HUES6 (cell line): ENCODE measurements around the gene BCLAF1.
"Not testable (repeated sequence)": the region's sequence is repeated elsewhere in the genome, so short reads cannot be mapped to it uniquely, and the experiment has no call there.

Experiments used
- H3K27ac ChIP-seq: 2 replicates; pipeline ENCODE4 v1.7.0; 2013; ENCODE audit warnings: low read depth, mild to moderate bottlenecking, low read length, inconsistent platforms
- H3K27me3 ChIP-seq: 2 replicates; pipeline ENCODE4 v1.6.1; 2013; ENCODE audit warnings: low read length; ENCODE audit not compliant: control insufficient read depth, insufficient read depth
- H3K36me3 ChIP-seq: 2 replicates; pipeline ENCODE4 v1.6.1; 2013; ENCODE audit warnings: low read length; ENCODE audit not compliant: control insufficient read depth, insufficient read depth
- H3K4me1 ChIP-seq: 2 replicates; pipeline ENCODE4 v1.6.1; 2013; ENCODE audit warnings: low read length; ENCODE audit not compliant: control insufficient read depth, insufficient read depth
- H3K4me3 ChIP-seq: 2 replicates; pipeline ENCODE4 v1.5.1; 2013; ENCODE audit warnings: low read depth, low read length
- H3K9ac ChIP-seq: one replicate; pipeline ENCODE4 v1.6.1; 2013; ENCODE audit warnings: mild to moderate bottlenecking, low read length
- H3K9me3 ChIP-seq: 2 replicates; pipeline ENCODE4 v1.6.1; 2013; ENCODE audit warnings: low read depth, low read length; ENCODE audit not compliant: control insufficient read depth, insufficient read depth

The BCLAF1 gene

DNA sequence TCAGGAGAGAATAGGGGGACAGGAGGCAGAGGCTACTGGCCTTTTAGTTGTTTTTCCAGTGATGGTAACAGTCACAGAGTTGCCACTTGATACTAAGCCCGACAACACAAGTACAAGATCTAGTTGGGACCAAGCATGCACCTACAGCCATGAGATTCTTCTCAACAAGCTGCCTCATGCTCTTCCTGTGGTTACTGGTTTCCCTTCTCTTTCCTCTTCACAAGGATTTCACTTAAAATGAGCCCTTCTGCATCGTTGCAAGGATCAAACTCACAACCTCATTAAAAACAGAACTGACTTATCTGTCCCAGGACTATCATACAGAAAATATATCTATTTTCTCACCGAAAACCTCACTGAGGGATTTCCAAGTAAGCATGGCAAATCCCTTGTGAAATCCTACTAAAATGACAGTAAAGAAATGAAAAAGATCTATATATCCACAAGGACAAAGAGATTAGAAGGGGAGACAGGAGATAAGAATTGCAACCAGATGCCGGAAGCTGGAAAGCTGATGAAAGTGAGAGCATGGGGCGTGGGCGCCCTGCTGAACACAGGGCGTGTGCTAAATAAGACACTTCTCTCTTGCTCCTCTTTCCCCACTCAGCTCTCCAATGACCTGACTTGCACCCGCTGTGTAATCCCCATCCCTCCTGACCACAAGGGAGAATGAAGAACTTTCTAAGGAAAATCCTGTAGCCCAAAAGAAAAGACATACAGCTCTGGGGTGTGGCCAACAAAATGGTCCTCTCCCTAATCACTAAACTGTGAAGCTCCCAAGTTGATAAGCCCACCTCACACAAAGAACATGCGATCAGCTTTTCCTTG is 53.0 kb downstream of the BCLAF1 start:
- Histone ChIP-seq H3K27ac (no peak overlapping the region), H3K4me3 (no peak overlapping the region), H3K9me3 (no peaks in the 10 kb centered on the region), H3K36me3 (peaks cover 35% of the 10 kb centered on the region), H3K27me3 (no peaks in the 10 kb centered on the region), H3K9ac (no peak overlapping the region), H3K4me1 (no peaks in the 10 kb centered on the region)

DNA sequence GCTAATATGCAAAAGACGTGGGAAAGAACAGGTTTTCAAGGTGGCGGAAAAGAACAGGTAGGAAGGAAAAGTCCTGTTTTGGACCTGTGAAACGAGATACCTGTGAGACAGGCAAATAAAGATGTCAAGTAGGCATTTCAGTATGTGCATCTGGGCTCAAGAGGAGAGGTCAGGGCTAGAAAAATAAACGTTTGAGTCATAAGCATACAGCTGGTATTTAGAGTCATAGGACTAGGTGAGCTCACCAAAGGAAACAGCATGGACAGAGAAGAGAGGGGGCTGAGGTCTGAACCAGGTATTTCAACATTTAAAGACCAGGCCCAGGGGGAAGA is 54.4 kb downstream of the BCLAF1 start:
- no peaks in the 10 kb centered on the region for H3K27me3 ChIP-seq
- H3K36me3 ChIP-seq = peaks cover 35% of the 10 kb centered on the region
- H3K4me3 ChIP-seq = no peak overlapping the region
- H3K4me1 ChIP-seq = no peaks in the 10 kb centered on the region
- H3K9ac ChIP-seq = no peak overlapping the region
- no peak overlapping the region for H3K27ac ChIP-seq
- H3K9me3 ChIP-seq = no peaks in the 10 kb centered on the region

DNA sequence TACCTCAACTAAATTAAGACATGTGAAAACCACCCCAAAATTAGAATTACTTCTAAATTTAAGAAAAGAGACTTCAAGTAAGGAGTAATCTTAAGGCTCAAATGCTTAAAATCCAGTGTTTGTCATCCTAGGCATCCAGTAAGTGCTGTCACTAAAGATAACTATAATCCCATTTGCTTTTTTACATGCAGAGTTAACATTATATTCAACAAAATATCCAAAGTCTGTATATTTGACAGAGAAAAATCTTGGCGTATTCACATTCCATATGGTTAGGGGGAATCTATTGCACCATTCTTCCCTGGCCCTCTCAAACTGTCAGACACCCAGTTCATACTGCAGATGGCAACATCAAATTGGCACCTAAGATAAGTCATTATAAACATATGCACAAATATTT is 56.9 kb downstream of the BCLAF1 start:
- H3K4me3 ChIP-seq = no peak overlapping the region
- no peaks in the 10 kb centered on the region for H3K27me3 ChIP-seq
- H3K27ac ChIP-seq = no peak overlapping the region
- H3K9ac ChIP-seq = no peak overlapping the region
- H3K4me1 ChIP-seq = no peaks in the 10 kb centered on the region
- no peaks in the 10 kb centered on the region for H3K9me3 ChIP-seq
- H3K36me3 ChIP-seq = peaks cover 20% of the 10 kb centered on the region

DNA sequence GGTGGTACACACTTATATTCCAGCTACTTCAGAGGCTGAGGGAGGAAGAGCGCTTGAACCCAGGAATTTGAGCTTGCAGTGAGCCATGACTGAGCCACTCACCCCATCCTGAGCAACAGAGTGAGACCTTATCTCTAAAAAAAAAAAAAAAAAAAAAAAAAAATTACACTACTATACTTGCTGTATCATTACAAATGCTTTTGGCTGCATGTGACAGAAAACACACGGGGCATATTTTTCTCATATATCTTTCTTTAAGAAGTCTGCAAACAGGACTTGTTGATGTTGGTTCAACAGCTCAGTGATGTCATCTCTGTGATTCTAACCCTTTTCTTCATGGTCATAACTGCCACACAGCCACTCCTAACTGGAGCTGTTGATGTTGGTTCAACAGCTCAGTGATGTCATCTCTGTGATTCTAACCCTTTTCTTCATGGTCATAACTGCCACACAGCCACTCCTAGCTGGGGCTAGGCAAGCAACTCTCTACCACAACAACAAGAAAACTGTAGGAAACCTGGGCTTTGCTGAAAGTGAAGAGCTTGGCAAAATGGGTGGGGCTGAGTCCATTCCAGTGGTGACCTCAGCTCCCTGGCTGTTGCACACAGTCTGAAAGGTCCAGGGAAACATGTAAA is 59.3 kb downstream of the BCLAF1 start:
- Histone ChIP-seq H3K9ac (no peak overlapping the region), H3K4me3 (no peak overlapping the region), H3K9me3 (no peaks in the 10 kb centered on the region), H3K4me1 (no peaks in the 10 kb centered on the region), H3K27me3 (no peaks in the 10 kb centered on the region), H3K36me3 (peaks cover 16% of the 10 kb centered on the region), H3K27ac (no peak overlapping the region)

DNA sequence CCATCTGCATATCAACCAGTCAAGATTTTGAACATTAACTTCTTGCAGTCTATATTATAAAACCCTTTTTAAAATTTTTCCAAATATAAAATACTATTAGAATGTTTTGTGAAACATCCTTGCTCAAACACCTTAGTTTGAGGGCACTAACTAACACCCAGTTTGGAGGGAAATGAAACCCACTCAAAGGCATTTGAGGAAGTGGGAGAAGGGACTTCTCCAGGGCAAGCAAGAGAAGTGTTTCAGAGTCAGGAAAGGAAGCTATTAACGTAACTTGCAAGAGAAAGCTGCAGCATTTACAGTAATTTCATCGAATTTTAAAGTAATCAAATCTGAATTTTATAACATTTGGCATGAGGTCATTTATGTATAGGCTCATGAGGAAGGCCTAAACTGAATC is 60.8 kb downstream of the BCLAF1 start:
- no peak overlapping the region for H3K27ac ChIP-seq
- H3K9ac ChIP-seq = no peak overlapping the region
- no peaks in the 10 kb centered on the region for H3K4me1 ChIP-seq
- H3K4me3 ChIP-seq = no peak overlapping the region
- H3K36me3 ChIP-seq = peaks cover 12% of the 10 kb centered on the region
- peaks cover 2% of the 10 kb centered on the region; the same call in 1 of the 2 replicates for H3K9me3 ChIP-seq
- H3K27me3 ChIP-seq = no peaks in the 10 kb centered on the region

DNA sequence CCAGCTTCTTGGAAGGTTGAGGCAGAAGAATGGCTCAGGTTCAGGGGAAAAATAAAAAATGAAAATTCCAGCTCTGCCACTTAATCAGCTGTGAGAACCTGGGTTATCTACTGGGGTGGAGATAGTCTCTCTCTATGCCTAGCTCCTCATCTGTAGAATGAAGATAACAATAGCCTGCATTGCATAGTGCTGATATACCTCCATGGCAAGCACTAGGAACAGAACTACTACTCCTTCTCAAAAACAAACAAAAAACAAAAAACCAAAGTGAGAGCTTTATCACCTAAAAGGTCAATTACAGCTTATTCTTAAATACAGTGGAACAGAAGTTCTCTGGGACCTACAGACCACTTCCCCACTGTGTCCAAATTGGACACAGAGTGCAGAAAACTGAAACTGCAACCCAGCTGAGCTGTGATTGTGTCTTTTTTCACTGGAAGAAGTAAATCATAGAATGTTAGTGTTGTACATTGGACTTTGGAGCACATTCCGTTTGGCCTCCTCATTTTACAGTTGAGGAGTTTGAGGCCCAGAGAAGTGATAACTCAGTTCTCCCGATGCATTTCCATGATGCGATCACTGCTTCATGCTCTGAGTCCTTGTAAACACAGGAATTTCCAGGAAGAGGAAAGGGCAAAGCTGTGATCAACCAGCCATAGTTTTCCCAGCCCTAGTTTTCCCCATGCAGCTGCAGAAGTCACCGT is 62.8 kb downstream of the BCLAF1 start:
- Histone ChIP-seq H3K27me3 (no peaks in the 10 kb centered on the region), H3K4me3 (no peak overlapping the region), H3K4me1 (no peaks in the 10 kb centered on the region), H3K27ac (no peak overlapping the region), H3K9me3 (peaks cover 2% of the 10 kb centered on the region; the same call in 1 of the 2 replicates), H3K9ac (no peak overlapping the region), H3K36me3 (peaks cover 9% of the 10 kb centered on the region)

DNA sequence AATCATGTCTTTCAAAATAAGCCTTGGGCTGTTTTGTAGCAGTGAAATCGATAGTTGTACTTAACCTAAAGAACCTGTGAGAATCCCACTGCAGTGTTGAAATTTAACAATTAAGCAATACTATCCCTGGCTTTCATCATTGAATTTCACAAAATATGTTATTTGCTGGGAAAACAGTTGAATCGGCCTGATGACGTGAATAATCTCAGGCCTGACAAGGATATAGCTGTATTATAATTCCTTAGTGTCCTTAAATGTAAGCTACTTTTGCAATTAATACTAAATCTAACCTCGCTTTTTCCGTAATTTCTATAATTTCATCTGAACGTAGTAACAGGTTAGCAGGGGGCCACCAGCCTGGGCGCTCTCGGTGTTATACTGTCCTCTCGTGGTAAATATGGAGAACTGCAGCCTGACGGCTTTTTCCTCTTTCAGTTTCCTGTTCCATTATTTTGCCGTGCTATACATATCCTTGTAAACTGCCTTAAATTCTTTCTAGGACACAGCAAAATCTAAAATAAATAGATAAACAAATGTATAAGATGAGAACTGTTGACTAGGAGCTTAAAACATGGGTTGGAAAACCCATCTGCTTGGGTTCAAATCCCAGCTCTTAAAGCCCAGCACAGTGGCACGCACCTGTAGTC is 63.5 kb downstream of the BCLAF1 start:
- no peak overlapping the region for H3K9ac ChIP-seq
- peaks cover 8% of the 10 kb centered on the region for H3K36me3 ChIP-seq
- peaks cover 2% of the 10 kb centered on the region; the same call in 1 of the 2 replicates for H3K9me3 ChIP-seq
- no peaks in the 10 kb centered on the region for H3K27me3 ChIP-seq
- no peak overlapping the region for H3K27ac ChIP-seq
- H3K4me3 ChIP-seq = no peak overlapping the region
- H3K4me1 ChIP-seq = no peaks in the 10 kb centered on the region

DNA sequence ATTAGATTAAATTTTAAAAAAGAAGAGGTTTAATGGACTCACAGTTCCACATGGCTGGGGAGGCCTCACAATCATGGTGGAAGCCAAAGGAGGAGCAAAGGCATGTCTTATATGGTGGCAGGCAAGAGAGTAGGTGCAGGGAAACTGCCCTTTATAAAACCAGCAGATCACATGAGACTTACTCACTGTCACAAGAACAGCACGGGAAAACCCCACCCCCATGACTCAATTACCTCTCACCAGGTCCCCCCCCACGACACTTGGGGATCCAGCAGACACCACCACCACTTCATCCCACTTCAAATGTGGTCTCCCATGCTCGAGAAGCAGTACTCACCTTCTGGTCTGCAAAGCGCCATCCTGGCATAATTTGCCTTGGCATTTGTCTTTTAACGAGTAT is 64.2 kb downstream of the BCLAF1 start:
- H3K9ac ChIP-seq = no peak overlapping the region

DNA sequence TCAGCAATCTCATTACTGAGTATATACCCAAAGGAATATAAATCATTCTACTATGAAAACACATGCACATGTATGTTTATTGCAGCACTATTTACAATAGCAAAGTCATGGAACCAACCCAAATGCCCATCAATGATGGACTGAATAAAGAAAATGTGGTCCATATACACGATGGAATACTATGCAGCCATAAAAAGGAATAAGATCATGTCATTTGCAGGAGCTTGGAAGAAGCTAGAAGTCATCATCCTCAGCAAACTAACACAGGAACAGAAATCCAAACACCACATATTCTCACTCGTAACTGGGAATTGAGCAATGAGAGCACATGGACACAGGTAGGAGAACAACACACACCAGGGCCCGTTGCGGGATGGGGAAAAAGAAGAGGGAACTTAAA is 64.7 kb downstream of the BCLAF1 start:
- not testable (repeated sequence) for H3K9me3 ChIP-seq, H3K9ac ChIP-seq, H3K27ac ChIP-seq, H3K4me3 ChIP-seq, H3K4me1 ChIP-seq, H3K36me3 ChIP-seq, H3K27me3 ChIP-seq

More for the DNA sequence above, 64.2 kb downstream of the BCLAF1 start:
- H3K36me3 ChIP-seq = peaks cover 1% of the 10 kb centered on the region; the same call in 1 of the 2 replicates
- peaks cover 2% of the 10 kb centered on the region; the same call in 1 of the 2 replicates for H3K9me3 ChIP-seq
- H3K4me1 ChIP-seq = no peaks in the 10 kb centered on the region
- H3K27ac ChIP-seq = no peak overlapping the region
- no peak overlapping the region for H3K4me3 ChIP-seq
- H3K27me3 ChIP-seq = no peaks in the 10 kb centered on the region

DNA sequence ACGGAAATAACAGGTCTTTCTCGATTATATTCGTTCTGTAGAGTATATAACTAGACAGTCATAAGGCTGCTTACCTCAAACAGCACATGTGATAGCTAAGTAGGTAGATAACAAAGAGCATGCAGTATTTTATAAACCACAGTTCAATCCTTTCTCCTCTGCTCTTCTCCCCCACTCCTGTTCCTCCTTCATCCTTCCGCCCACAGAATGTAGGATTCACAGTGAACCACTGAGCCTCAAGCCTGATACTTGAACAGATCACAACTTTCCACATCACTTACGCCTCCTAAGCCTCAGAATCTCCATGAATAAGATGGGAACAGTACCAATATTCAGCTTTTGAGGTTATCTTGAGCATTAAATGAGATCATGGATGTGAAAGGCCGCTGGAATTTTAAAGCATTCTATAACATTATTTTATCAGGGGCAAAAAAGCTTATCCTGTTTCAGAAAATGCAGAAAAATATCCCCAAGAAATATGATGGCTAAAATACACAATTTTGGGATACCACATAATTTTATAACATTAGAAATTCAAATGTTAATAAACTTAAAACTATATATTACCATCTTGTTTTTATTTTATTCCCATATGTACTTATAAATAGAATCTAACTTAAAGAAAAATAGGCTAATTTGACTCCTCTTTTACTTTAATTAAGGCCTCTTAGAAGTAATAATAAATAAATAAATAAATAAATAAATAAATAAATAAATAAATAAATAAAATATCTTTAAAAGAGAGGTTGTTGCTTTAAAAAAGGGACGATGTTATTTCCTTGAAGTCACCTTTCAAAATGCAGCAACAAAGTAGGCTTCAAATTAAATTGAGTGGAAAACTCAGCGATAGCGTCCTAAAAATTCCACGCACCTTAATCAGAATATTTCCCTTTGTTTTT is 72.9 kb downstream of the BCLAF1 start:
- no peaks in the 10 kb centered on the region for H3K4me1 ChIP-seq
- no peaks in the 10 kb centered on the region for H3K27me3 ChIP-seq
- peaks cover 3% of the 10 kb centered on the region; the same call in 1 of the 2 replicates for H3K9me3 ChIP-seq
- H3K36me3 ChIP-seq = no peaks in the 10 kb centered on the region
- H3K9ac ChIP-seq = no peak overlapping the region
- no peak overlapping the region for H3K27ac ChIP-seq
- H3K4me3 ChIP-seq = no peak overlapping the region
